KBM-7 (cell line): ENCODE results near the gene DLGAP1.
"Not testable (repeated sequence)": the region's sequence is repeated elsewhere in the genome, so short reads cannot be mapped to it uniquely, and the experiment has no call there.

ENCODE experiments used
- DNase-seq: peaks from one replicate; pipeline ENCODE4 v3.0.0-alpha.2; 2015
- in situ Hi-C: fragments of 300-500 bp; cut with MboI; formaldehyde crosslinking; loops from 2 replicates; pipeline ENCODE4 v1.14.3; 2020; ENCODE audit warnings: low sequenced_read_pairs, low pct_unique_long_range_greater_than_20kb, mixed read lengths

Gene DLGAP1

GRCh38 chr18:3605954-3606443, 849.1 kb downstream of the DLGAP1 start:
- in situ Hi-C loops: no loop called here
- peak; percentile 55 for DNase-seq

GRCh38 chr18:3605486-3605952, 849.6 kb downstream of the DLGAP1 start:
- in situ Hi-C loops: no loop called here
- DNase-seq: no peak

GRCh38 chr18:3604498-3605408, 850.4 kb downstream of the DLGAP1 start:
- in situ Hi-C loops: no loop called here
- DNase-seq: peak; percentile 78

GRCh38 chr18:3604235-3604497, 850.9 kb downstream of the DLGAP1 start:
- no peak for DNase-seq
- in situ Hi-C loops: no loop called here

GRCh38 chr18:3603421-3604234, 851.5 kb downstream of the DLGAP1 start:
- in situ Hi-C loops: no loop called here
- DNase-seq: peak; percentile 72

- DNase-seq, in situ Hi-C loops: not testable (repeated sequence)
Measured at GRCh38 chr18:3601106-3601755, 853.9 kb downstream of the DLGAP1 start.

GRCh38 chr18:3599861-3600260, 855.2 kb downstream of the DLGAP1 start:
- in situ Hi-C loops: no loop called here
- no peak for DNase-seq

GRCh38 chr18:3599195-3599594, 855.9 kb downstream of the DLGAP1 start:
- no peak for DNase-seq
- in situ Hi-C loops: no loop called here

GRCh38 chr18:3598581-3598980, 856.5 kb downstream of the DLGAP1 start:
- in situ Hi-C loops: no loop called here
- no peak for DNase-seq

- no peak for DNase-seq
- in situ Hi-C loops: no loop called here
Measured at GRCh38 chr18:3597409-3598357, 857.4 kb downstream of the DLGAP1 start.

GRCh38 chr18:3596637-3597384, 858.3 kb downstream of the DLGAP1 start:
- in situ Hi-C loops: no loop called here
- peak; percentile 80 for DNase-seq

- in situ Hi-C loops: no loop called here
- DNase-seq: no peak
Measured at GRCh38 chr18:3596324-3596636, 858.8 kb downstream of the DLGAP1 start.

GRCh38 chr18:3595369-3596273, 859.5 kb downstream of the DLGAP1 start:
- DNase-seq: peak; percentile 84
- in situ Hi-C loops: no loop called here

- in situ Hi-C loops: no loop called here
- DNase-seq: no peak
Measured at GRCh38 chr18:3594760-3595368, 860.2 kb downstream of the DLGAP1 start.

GRCh38 chr18:3593904-3594759, 861.0 kb downstream of the DLGAP1 start:
- in situ Hi-C loops: no loop called here
- DNase-seq: peak; percentile 93

GRCh38 chr18:3593381-3593903, 861.7 kb downstream of the DLGAP1 start:
- in situ Hi-C loops: no loop called here
- DNase-seq: peak; percentile 75
